ENCODE results near the gene EZH1.

The EZH1 gene

DNA sequence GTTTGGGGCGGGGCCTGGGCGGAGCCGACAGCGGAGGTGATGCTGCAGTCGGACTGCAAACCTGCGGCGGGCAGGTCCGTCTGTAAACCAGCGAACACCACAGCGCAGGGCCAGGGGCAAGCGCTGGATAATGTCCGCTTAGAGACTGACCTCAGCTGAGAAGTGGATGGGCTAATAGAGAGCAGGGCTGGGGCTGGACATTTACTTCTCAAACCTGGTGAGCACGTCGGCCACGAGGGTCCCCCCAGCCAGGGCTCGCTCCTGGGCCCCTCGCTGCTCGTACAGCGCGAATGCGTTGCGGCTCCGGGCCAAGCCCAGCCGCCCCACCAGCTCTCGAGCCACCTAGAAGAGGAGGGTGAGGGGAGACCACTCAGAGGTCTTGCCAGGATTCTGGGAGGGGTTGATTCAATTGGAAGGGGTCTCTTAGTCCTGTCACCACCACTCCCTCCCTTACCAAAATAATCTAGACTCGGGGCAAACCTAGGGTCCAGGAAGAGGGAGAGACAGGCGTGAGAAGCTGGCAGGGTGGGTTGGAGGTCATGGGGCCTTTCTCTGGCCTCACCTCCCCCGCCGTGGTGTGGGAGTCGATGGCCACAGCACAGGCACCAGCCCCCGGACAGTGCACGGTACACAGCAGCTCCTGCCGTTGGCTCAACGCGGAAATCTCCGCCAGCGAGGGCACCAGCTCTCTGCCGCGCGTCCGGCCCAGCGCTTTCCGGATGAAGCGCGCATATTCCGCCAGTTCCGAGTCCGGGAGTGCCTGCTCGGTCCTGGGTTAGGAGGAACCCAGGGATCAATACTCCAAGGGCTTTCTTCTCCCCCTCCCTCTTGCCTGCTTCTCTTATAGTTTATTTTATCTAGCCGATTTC lies 73.8 kb downstream of the EZH1 start:
- TF ChIP-seq, protein P1, sequence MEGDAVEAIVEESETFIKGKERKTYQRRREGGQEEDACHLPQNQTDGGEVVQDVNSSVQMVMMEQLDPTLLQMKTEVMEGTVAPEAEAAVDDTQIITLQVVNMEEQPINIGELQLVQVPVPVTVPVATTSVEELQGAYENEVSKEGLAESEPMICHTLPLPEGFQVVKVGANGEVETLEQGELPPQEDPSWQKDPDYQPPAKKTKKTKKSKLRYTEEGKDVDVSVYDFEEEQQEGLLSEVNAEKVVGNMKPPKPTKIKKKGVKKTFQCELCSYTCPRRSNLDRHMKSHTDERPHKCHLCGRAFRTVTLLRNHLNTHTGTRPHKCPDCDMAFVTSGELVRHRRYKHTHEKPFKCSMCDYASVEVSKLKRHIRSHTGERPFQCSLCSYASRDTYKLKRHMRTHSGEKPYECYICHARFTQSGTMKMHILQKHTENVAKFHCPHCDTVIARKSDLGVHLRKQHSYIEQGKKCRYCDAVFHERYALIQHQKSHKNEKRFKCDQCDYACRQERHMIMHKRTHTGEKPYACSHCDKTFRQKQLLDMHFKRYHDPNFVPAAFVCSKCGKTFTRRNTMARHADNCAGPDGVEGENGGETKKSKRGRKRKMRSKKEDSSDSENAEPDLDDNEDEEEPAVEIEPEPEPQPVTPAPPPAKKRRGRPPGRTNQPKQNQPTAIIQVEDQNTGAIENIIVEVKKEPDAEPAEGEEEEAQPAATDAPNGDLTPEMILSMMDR (IDR thresholded peaks at IDR 0.05), result no peak

DNA sequence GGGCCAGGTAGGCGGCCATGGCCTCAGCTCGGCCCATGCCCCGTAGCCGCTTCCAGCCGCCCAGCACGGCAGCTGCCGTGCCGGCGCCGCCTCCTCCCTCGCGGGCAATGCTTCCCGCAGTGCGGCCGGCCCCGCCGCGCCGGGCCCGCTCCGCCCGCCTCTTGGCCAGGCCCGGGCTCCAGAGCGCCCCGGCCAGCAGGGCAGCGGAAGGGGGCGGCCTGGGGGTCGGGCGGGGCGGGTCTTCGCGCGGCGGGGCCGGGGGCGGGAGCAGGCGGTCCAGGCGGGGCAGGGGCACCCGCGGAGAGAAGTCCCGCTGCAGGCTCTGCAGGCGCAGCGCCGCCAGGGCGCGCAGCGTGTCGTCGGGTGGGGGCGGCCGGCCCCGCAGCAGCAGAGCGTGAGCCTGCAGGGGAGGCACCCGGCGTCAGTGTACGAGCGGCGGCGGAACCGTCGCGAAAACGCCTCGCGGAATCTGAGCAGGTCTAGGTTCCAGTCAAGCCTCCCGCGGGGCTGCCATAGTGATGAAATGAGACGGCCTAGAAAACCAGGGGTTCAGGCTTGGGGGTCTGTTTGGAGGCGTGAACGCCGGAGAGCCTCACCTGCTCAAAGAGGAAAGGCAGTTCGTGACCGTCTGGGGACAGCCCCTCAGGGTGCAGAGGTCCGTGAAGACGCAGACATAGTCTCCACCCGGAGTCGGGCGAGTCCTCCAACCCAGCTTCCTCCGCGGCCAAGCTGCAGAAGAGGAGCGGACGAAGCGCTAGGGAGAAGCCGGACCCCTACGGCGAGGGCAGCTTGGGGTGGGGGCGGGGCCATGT lies 74.7 kb downstream of the EZH1 start:
- TF ChIP-seq, protein P1 (IDR thresholded peaks at IDR 0.05), result no peak

DNA sequence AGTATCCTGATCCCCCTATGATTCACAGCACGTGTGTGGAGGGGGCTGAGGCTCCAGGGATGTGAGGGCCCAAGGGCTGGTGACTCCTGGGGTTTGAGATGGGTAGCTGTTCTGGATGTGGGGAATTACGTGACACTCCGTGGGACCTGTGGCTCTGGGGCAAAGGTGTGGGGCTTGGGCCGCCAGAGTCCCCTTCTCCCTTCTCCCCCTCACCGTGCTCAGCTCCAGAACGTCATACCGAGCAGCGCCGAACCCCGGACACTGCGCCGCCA lies 75.2 kb downstream of the EZH1 start:
- TF ChIP-seq, protein P1 (IDR thresholded peaks at IDR 0.05), result no peak

DNA sequence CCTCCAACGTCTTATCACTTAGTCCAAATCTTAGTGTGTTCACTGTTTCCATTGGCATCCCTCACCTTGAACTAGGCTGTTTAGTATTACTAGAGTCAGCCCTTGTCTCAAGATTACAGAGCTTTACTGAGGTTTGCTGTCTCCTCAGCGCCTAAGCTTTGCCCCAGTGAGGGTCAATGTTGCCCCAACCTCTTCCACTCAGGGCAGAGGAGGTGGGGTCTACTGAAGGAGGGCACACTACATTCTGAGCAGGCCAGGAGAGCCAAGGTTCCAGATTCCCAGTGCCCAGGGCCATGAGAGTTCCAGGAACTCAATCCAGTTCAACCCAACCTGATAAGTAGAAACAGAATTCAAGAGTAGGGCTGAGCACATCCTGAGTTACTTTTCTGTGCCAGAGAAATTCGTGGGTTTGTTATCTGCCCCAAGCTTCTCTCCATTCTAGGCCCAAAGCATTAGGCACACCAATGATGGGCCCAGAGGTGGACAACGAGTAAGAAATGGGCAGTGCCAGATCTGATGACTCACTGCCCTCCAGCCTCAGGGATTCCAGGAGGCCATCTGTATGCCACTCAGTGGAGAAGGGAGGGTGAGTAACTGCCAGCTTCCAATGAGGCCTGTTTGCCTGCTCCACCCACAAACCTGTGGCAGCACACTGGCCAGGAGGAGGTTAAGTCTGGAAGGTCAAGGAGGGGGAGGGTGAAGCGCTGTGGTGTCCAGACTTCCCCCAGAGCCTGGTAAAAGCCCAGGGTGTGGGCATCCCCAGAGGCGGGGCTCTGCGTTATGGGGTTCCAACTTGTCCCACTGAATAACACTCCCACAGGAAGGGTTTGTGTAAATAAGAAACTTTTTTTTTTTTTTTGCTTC lies 77.5 kb downstream of the EZH1 start:
- TF ChIP-seq, protein P1 (IDR thresholded peaks at IDR 0.05), result no peak

DNA sequence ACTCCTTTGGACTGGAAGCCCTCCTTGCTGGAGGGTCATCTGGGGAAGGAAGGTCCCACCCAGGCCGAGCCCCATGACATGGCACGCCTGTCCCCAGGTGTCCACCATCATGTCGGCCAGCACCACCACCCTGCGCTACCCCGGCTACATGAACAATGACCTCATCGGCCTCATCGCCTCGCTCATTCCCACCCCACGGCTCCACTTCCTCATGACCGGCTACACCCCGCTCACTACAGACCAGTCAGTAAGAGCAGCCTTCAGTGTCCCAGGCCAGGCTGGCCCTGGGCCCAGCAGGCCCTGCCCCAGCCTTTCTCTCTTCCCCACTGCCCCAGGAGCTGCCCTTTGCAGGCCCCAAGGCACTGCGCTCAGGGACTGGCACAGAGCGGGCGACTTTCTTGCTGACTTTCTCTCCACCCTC lies 79.2 kb downstream of the EZH1 start:
- TF ChIP-seq, protein P1 (IDR thresholded peaks at IDR 0.05), result no peak

DNA sequence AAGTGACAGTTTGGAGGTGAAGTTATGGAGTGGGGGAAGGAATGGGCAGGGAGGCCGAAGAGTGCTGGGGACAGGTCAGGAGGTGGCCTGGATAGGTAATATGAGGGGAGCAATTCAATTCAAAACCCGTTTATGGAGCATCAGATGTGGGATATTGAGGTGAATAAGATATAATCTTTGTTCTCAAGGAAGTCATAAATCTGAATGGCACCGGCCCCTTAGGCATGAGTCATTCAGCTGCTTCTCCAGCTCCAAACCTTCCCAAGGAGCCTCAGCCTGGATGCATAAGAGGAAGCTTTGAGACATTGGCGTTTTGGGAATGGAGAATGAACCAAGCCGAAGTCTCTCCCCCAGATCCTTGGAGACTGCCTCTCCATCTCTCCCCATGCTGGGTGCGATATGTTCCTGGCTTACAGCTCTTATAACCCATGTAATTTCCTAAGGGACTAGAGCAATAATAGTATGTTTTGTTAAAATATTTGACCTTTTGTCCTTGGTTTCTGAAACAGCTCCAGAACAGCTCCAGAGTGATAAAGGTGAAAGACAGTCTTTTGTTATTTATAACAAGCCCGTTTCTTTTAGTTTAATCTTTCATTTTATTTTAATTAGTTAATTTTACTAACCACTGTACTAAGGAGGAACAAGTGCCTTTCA lies 84.0 kb downstream of the EZH1 start:
- TF ChIP-seq, protein P1 (IDR thresholded peaks at IDR 0.05), result no peak

All from LNCAP (cell line).